ENCODE measurements around the gene LPP. TPM values are rescaled to one million over a fixed set of nuclear protein-coding genes. Genes with fewer than 3 reads are reported as not detected.

Gene LPP
- polyA plus RNA-seq, 3 donors: 22.8 to 30.0 (median 26.9) TPM

DNA sequence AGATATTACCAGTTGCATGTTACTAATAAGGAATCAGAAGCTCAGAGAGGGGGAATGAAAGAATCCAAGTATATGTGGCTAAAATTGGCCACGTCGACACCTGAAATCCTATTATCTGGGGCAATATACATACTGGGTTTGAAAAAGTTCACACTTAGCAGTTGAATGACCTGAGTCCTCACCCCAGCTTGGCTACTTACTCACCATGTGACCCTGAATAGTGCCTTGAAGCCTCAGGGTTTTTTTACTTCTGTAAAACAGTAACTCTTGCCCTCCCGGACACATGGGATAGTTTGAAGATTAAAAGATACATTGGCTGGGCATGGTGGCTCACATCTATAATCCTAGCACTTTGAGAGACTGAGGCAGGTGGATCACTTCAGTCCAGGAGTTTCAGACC is 675.6 kb downstream of the LPP start:
- no peak for DNase-seq

DNA sequence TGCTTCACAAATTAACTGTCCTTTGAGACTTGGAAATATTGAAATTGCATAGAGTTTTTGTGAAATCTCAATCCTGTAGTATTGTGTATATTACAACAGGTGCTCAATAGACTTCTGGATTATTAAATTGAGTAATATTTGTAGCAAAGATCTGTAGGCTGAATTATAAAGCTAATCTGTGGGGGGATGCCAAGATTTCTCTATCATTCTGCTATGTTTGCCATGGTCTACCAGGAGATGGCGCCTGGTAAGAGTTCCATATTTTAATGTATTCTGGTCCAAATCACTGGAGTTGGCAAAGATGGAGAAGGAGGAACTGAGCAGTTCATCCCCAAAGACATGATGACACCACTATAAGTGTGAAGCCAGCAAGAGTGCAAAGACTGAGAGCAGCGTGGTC is 676.9 kb downstream of the LPP start:
- no peak for DNase-seq

DNA sequence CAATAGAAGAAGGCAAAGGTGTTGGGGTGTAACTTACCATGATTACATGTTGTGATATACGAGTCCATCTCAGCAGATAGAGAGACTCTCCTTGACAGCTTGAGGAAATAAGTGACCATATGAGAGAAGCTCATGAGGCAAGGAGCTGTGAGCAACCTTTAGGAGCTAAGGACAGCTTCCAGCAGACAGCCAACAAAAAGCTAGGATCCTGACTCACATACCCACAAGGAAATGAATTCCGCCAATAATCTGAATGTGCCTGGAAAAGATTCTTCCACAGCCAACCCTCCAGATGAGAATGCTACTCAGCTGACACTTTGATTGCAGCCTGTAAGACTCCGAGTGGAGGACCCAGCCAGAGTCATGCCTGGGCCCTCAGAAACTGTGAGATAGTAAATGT is 678.2 kb downstream of the LPP start:
- no peak for DNase-seq

DNA sequence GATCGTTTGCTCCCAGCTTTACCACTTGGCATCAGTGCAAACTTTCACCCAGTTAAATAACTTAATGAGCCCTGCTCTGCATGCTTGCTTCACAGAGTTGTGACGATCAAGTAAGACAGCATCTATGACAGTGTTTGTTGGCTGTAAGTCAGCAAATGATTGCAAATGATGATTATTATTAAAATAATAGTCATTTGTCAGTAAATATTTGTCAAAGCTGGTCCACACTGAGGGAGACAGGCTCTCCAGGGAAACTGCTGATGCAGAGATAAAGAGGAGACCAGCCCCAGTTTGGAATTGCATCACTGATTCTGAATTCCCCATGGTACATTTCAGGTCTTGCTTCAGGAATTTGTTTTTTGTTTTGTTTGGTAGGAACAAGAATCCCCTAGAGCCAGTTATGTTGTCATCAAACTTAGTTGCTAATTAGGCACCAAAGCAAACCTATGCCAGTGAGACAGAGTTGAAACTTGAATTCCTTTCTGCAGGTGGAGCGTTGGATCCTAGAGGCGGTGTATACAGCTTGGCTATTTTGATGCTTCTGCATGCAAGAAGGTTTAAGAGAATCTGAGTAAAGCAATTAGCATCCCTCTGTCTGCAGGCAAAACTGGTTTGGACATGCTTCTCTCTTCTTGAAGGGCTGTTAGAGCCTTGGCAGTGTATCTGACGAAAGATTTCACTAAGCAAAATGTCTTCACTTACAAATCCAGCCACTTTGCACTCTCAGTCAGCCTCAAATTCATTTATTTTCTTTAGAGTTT is 679.2 kb downstream of the LPP start:
- peak; percentile 19 for DNase-seq

DNA sequence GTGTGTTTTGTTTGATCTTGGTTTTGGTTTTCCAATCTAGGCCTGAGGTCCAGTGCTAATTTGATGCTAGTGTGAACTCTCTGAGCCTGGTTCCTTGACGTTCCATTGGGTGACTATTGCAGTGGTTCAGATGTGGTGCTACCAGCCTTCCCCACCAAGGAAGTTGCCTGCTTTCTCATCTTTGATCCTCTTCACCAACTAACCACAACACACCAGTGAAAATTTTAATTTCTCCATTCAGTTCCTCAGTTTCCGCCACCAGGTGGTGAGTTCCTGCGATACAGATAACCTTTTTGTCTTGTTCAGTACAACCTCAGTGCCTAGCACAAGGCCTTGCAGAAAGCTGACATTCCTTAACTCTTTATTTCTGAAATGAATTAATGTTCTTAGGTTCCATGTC is 680.4 kb downstream of the LPP start:
- no peak for DNase-seq

DNA sequence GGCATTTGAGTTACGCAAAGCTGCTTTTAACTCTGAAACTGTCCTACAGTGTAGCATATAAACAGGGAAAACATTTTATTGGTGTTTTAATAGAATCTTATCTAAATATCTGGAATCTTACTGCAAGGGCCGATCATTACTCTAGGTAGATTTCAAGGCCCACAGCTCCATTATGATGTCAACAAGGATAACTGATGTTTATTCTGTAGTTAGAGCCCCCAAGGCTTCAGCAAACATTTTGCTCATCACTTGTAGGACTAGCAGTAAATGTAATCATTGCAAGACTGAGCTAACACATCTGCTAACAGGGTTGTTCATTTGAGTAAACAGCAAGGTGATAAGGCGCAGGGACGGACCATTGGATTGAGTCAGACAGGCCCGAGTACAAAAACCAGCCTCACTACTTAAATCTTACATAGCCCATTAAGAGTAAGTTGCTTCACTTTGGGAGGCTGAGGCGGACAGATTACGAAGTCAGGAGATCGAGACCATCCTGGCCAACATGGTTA is 685.3 kb downstream of the LPP start:
- no peak for DNase-seq

DNA sequence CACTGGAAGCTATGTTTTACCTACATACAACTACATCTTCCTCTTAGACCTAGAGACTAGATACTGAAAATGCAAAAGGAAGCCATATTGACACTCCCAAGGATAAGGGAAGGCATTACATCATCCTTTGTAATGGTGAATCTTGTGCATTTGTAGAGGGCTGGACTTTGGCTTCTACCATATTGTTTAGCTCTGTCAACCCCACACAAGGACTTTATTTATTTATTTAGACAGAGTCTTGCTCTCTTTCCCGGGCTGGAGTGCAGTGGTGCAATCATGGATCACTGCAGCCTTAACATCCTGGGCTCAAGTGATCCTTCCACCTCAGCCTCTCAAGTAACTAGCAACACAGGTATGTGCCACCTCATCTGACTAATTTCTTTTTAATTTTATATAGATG is 686.3 kb downstream of the LPP start:
- DNase-seq: no peak

DNA sequence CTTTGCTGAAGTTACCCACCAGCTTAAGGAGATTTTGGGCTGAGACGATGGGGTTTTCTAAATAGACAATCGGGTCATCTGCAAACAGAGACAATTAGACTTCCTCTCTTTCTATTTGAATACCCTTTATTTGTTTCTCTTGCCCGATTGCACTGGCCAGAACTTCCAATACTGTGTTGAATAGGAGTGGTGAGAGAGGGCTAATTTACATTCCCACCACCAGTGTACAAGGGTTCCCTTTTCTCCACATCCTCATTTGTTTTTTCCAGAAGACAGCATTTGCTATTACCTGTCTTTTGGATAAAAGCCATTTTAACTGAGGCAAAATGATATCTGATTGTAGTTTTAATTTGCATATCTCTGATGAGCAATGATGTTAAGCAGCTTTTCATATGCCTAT is 687.9 kb downstream of the LPP start:
- DNase-seq: no peak

DNA sequence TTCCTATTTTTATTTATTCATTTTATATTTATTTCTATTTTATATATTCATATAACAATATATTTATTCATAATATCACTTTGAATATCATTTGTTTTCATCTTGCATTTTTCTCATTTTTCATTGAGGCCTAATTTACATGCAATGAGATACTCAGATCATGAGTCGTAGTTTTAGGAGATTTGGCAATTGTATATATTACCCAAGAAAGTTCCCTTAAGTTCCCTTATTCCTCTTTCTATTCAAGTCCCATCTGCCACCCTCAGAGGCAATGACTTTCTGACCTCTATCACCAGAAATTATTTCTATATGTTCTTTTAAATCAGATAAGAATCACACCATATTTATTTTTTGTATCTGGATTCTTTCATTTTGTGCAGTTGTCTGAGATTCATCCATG is 688.7 kb downstream of the LPP start:
- no peak for DNase-seq

DNA sequence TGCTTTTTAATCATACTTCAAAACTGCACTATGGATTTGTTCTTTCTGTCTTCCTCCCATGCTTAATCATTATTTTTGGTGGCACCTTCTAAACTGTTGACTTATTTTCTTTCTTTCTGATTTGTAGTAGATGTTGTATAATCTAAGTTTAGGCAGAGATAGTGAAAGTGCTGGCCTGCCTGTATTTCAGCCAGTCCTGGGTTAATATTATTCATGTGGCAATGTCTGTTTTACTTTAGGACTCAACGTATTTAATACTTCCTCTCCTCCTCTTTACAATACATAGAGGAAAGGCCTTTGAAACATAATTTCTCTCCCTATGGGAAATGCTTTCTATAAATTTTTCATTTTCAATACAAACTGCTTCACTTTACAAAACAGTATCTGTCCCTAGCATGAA is 690.1 kb downstream of the LPP start:
- no peak for DNase-seq

DNA sequence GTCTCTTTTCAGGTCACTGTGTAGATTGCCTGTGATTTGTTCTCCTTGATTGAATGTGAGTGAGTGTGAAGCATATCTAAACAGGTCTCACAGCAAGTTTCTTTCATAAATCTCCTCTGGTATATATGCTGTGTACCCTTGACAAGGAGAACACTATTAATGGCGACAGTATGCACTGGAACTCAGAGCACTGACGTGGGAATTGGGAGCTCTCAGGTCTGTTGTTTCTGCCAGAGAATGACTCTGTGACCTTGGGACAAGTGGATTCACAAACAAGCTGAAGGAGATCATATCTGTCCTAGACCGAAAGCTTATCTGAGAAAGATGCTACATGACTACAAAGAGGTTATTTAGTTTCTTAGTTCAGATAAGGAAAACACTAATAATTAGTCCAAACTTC is 691.6 kb downstream of the LPP start:
- DNase-seq: no peak

DNA sequence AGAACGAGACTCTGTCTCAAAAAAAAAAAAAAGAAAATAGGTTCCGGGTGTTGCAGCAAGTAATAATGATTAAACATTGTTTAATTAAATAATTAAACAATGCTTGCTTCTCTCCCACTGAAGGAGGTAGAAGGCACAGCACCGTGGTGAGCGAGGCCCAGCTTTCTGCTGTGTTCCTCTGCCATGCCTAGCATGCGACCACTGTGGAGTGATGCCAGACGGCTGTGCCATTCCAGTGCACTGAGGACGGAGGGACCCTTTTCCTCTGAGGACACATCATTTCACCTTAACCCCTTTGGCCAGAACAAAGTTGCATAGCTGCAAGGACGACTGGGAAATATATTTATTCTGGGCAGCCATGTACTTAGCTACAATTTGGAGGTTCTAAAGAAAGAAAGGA is 695.0 kb downstream of the LPP start:
- DNase-seq: no peak

DNA sequence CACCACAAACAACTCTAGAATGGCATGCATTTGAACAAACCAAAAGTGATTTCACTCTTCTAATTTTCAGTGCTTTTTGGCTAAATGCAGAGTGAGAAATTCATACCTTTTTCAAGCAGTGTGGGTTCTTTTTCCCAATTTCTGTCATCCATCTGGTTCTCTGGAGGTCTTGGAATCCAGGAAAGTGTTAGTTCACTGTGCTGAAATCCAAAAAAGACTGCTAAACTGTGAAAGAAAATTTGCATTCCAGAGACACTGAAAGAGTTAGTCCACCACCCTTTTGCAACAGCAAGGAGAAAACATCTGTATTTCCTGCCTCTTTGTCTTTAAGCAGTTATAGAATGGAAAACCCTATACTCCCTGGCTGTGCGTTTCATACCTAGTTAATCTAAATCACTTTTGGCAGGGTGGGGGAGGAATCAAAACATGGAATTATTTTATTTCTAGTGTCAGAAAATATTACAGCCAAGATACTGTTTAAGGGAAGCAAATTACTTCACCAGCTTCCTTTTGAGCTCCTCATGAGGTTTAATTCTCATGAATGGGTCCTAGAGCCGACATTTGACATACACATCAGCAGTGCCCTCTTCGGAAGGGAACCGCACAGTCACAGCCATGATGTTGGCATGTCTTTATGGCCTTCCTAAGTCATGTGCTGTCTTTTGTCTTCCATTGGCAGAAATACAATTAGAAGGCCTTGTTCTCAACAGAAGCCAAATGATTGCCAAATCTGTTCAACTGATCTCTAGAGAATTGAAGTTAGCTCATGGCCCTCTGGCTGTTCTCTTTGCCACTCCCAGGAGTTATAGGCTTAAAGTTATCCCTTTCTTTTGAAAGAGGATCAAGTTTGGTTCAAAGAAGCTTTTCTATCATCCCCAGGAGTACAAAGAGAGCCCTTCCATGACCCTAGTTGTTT is 700.2 kb downstream of the LPP start:
- no peak for DNase-seq

DNA sequence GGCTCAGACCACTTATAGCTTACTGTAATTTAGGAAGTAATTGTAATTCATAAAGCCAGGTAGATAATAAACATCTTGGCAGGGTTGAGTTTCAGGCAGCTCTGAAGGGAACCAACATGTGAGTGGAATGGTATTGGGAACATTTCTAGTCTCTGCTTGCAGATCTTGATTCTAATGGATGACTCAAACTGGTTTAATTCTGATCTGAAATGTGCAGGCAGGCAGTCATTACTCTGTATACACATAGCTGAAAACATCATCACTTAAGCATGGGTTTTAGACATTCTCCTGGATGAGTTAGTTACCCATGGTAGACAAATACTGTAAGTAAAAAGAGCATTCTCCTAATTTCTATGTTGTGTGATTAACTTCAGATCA is 700.8 kb downstream of the LPP start:
- DNase-seq: no peak

DNA sequence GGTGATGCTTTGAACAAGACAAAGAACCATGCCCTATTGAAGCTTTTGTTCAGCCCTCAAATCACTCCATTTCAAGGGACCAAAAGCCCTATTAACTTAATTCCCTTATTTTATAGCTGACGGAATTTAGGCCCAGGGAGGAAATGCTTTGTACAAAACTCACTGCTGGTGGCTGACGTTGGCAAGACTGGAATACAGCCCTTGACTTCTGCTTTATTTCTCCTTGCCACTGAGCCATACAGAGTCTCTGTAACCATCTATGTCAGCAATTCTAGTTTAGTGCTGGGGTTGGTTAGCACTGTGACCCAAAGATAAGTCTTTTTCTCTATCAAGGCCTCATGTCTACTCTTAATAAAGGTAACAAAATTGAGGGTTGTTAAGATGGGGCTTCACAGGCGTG is 701.7 kb downstream of the LPP start:
- no peak for DNase-seq

DNA sequence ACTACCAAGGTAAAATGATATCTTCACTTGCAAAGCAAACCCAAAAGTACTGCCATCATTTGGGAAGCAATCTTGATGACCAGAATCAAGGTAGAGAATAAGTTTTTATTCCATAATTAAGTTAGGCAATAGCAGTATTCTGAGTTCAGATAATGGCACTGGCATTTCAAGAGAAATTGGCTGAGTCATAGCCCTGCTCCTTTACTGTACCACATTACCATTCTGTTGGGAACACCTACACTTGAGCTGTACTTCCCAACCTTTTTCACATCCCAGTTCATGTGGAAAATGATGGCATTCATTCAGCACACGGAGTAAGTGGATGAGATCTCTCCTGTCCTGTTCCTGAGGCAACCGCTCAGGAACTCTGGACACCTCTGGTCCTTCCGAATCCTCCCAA is 706.2 kb downstream of the LPP start:
- DNase-seq: no peak

DNA sequence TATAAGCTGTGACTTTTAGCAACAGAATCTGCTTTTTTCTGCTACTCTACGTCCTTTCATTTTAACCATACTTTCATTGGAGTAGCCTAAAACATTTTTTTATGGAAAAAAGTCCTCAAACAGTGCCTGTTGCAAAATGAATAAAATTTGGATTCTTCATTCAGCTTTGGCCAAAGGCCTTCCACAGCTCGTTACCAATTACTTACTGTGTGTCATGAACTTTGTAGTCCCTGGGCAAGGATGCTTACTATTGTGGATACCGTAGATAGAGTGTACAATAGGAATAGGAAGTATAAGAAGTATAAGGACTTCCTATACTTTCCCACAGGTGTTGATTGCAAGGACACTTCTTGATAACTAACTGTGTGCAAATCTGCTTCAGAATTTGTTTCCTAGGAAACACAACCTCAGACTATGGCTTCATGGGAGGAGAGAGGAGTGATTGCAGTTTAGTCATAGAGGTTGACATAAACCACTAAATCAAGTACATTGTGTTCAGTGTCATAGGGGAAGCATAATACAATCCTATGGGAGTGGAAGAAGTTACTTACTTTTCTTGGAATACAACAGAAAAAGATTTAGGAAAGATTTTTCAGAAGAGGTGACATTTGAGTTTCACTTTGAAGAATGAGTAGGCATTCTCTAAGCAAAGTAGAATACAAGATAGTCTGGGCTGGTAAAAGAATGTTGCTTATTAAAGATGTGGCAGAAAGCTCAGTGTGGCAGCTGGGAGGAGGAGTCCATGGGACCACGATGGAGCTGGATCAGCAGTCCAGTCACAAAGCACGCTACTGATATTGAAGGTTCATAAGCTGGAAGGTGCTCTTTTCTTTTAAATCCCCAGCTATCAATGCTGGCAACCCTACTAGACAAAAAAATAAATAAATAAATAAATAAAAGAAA is 708.1 kb downstream of the LPP start:
- no peak for DNase-seq

DNA sequence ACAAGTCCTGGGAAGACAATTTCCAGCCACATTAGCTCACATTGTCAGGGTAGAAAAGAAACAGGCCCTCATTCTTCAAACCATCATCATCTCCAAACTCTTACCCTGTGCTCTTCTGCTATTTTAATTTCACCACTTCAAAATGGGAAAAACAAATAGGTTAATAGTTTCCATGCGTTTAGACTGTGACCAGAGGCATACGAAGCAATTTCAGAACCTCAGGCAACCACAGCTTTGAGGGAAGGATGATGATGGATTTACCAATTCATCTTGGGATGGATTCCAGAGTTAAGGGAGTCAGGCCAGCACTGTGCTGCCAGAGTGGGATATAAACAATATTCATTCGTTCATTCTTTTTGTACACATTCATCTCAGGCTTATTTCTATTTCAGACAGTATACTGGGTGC is 710.0 kb downstream of the LPP start:
- DNase-seq: no peak

DNA sequence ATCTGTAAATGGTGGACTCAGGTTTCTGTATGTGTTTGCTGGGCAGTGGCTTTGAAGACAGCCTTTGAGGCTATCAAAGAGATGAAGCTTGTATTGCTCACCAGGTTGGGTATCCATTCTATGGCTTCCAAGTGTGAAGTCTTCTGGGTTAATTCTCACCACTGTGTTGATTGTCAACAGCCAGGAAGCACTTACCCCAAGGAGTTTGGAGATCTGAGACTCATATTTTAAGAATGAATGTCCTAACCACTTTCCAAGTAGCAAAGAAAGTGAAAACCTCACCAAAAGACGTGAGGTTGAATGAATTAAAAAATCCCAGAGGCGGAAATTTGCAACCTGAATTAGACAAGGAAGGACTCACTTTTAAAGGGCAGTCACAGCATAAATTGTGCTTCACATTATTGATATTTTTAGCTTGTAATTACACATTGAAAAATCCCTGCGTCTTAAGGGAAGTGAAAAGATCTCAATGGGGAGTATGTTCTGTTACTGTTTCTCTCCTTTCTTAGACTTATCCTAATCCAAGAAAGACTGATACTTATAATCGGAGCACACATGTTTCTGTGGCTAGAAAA is 713.8 kb downstream of the LPP start:
- no peak for DNase-seq

DNA sequence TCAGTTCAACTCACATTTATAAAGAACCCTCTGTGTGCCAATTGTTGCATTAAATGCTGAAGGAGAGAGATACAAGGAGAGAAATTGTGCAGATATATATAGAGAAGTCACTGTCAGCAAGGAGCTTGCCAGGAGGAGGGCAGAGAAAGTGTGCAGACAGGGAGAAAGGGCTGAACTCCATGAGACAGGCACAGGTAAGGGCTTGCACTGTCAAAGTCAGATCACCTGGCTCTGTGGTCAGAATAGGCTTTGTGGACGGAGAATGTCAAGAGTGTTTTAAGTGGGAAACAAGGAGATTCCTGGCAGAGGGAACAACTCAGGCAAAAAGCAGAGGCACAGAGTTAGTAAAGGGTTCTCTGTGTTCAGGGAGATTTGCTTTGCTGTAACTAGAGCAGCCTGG is 714.8 kb downstream of the LPP start:
- no peak for DNase-seq

DNA sequence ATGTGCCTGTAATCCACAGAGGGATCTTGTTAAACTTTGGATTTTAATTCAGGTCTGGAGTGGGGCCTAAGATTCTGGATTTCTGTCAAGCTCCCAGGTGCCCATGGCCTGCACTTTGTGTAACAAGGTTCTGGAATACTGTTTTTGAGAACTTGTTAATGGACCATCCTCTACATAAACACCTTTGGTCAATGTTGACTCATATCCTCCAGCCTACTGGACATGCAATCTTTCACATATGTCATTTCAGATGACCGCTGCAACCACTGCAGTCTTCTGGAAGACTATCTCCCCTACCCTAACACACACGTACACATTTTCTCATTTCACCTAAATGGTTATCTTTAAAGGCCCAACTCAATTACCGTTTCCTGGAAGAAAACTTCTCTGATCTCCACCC is 715.7 kb downstream of the LPP start:
- no peak for DNase-seq

DNA sequence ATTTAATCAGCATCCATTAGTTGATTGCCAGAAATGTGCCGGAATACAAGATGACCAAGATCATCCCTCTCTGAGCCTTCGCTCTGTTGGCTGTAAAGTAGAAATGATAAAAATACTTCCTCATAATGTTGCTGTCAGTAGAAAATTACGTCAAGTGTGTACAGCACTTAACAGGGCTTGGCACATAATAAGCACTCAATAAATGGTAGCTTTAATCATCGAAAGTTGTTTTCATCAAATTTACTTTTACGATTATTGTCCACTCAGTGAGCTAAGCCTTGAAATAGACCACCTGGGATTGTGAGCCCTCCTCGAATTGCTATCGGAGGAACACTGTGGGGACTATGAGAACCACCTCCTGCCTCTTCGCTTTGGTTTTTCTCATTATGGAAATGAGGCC is 716.5 kb downstream of the LPP start:
- no peak for DNase-seq
